Panc1 (cell line): Measurements from ENCODE around the gene LAIR1. TPM values are rescaled to one million over a fixed set of nuclear protein-coding genes. Genes with fewer than 3 reads are reported as not detected.

Source experiments
- ATAC-seq: fragments of 200-7000 bp; cut with Tn5 transposase; 2 replicates; pipeline ENCODE4 v1.9.1; 2020; ENCODE audit warnings: mild to moderate bottlenecking, moderate library complexity
- BruUV-seq: library from RNA; stranded (reverse); fragments of 400-500 nt; replicated peaks from 2 replicates; lab custom pipeline; 2021; lab: Mats Ljungman, UMichigan
- CTCF ChIA-PET: fragments of 300-600 bp; sonication (Branson Sonifier 250); formaldehyde crosslinking; loops from one replicate; lab custom pipeline; 2022; ENCODE audit warnings: antibody characterized with exemption; lab: Charles Lee
- POLR2A ChIA-PET: fragments of 300-600 bp; sonication (Branson Sonifier 250); formaldehyde crosslinking; loops from one replicate; lab custom pipeline; 2022; ENCODE audit warnings: antibody characterized with exemption; lab: Charles Lee
- DNase-seq: peaks from one replicate; pipeline ENCODE4 v3.0.0-alpha.2; 2010; ENCODE audit warnings: low read depth, low spot score
- H3K27ac ChIP-seq: 2 replicates; pipeline ENCODE4 v1.5.1; 2011; ENCODE audit warnings: mild to moderate bottlenecking, low read length, inconsistent platforms
- H3K27me3 ChIP-seq: fragments of 200-500 bp; sonication (Bioruptor generic); 2 replicates; pipeline ENCODE4 v1.6.0; 2014; ENCODE audit warnings: low read length, inconsistent platforms; ENCODE audit not compliant: control insufficient read depth, insufficient read depth
- H3K36me3 ChIP-seq: fragments of 200-500 bp; sonication (Bioruptor generic); 2 replicates; pipeline ENCODE4 v1.5.1; 2014; ENCODE audit warnings: inconsistent platforms, mild to moderate bottlenecking, low read length, moderate library complexity; ENCODE audit not compliant: control insufficient read depth, insufficient read depth
- H3K4me1 ChIP-seq: 2 replicates; pipeline ENCODE4 v1.5.1; 2011; ENCODE audit warnings: inconsistent platforms, mild to moderate bottlenecking, low read length, moderate library complexity; ENCODE audit not compliant: control insufficient read depth, insufficient read depth
- H3K4me3 ChIP-seq, 2 experiments: 2 replicates each; pipeline ENCODE4 v1.5.1; 2011 to 2012; ENCODE audit warnings: low read depth in 2 of 2, low read length in 2 of 2, mild to moderate bottlenecking in 2 of 2, inconsistent platforms in 1 of 2, moderate library complexity in 1 of 2
- H3K9me3 ChIP-seq: fragments of 200-500 bp; sonication (Bioruptor generic); 2 replicates; pipeline ENCODE4 v1.5.1; 2014; ENCODE audit warnings: low read depth, mild to moderate bottlenecking, inconsistent platforms, low read length, moderate library complexity; ENCODE audit not compliant: control insufficient read depth, insufficient read depth
- POLR2AphosphoS5 ChIP-seq: IDR thresholded peaks from 2 replicates; pipeline ENCODE4 v1.6.1; 2012; ENCODE audit warnings: mild to moderate bottlenecking, low read depth, low read length, moderate library complexity
- REST ChIP-seq, 2 experiments: IDR thresholded peaks; 2 replicates each; pipeline ENCODE4 v1.6.1; 2011 to 2012; ENCODE audit warnings: low read depth in 2 of 2, control low read depth in 1 of 2, low read length in 1 of 2, mild to moderate bottlenecking in 1 of 2, moderate library complexity in 1 of 2; ENCODE audit not compliant: insufficient read depth in 1 of 2
- SIN3A ChIP-seq: IDR thresholded peaks from 2 replicates; pipeline ENCODE4 v1.6.1; 2012; ENCODE audit warnings: low read depth, mild to moderate bottlenecking, low read length, moderate library complexity, borderline replicate concordance; ENCODE audit not compliant: insufficient read depth
- TCF7L2 ChIP-seq: IDR thresholded peaks from 2 replicates; pipeline ENCODE4 v1.6.1; 2011; ENCODE audit warnings: mild to moderate bottlenecking, low read depth, low read length, inconsistent platforms
- in situ Hi-C: cut with HindIII; loops from 2 replicates; pipeline ENCODE4 v1.10.0; 2016; ENCODE audit warnings: low sequenced_read_pairs, low pct_unique_long_range_greater_than_20kb
- intact Hi-C: fragments of 100-400 bp; cut with micrococcal nuclease; formaldehyde crosslinking; loops from one replicate; pipeline ENCODE4 v1.10.0; 2022; ENCODE audit not compliant: unreplicated experiment
- total RNA-seq: library from RNA; stranded (reverse); gene quantifications from one replicate; pipeline ENCODE4 v1.2.1, GENCODE V29; 2021; ENCODE audit not compliant: unreplicated experiment
- TF ChIP-seq, protein P1 (sequence below): fragments of 450-650 bp; IDR thresholded peaks from 2 replicates; pipeline ENCODE4 v1.5.1; 2017; ENCODE audit warnings: mild to moderate bottlenecking

The LAIR1 gene
- total RNA-seq, 1 experiment from 2014 or later, result 0.05 TPM

GRCh38 chr19:54309811-54310210, 54.9 kb downstream of the LAIR1 start:
- TF ChIP-seq POLR2AphosphoS5, result no peak
- no peak overlapping the region for H3K27ac ChIP-seq
- intact Hi-C loops, result no loop called here
- H3K9me3 ChIP-seq, result no peaks in the 10 kb centered on the region
- H3K36me3 ChIP-seq, result no peaks in the 10 kb centered on the region
- CTCF ChIA-PET, result no interaction called here
- H3K4me1 ChIP-seq, result no peaks in the 10 kb centered on the region
- peaks cover 12% of the 10 kb centered on the region for H3K27me3 ChIP-seq
- in situ Hi-C loops, result no loop called here
- no peak for DNase-seq
- BruUV-seq, result no TSS peak
- ATAC-seq, result no peak
- no peak overlapping the region for H3K4me3 ChIP-seq
- POLR2A ChIA-PET, result no interaction called here

- no TSS peak for BruUV-seq
- Histone ChIP-seq H3K9me3 (no peaks in the 10 kb centered on the region), H3K4me3 (no peak overlapping the region), H3K36me3 (no peaks in the 10 kb centered on the region), H3K4me1 (no peaks in the 10 kb centered on the region), H3K27ac (no peak overlapping the region), H3K27me3 (peaks cover 14% of the 10 kb centered on the region)
- in situ Hi-C loops (no loop called here), intact Hi-C loops (no loop called here)
- CTCF ChIA-PET, result interaction anchor here (0.6 kb wide), 1 partner anchor 501 kb away, joined by 5 read pairs; no protein-coding TSS in a partner anchor
- POLR2A ChIA-PET, result no interaction called here
- DNase-seq (no peak), ATAC-seq (no peak)
- TF ChIP-seq TCF7L2 (no peak), SIN3A (no peak), REST (IDR thresholded peaks at IDR 0.05; ENCODE audit: insufficient read depth in 1 of 2, low read depth in 2 of 2, low read length in 1 of 2) (no peak), POLR2AphosphoS5 (no peak)
- TF ChIP-seq, protein P1, sequence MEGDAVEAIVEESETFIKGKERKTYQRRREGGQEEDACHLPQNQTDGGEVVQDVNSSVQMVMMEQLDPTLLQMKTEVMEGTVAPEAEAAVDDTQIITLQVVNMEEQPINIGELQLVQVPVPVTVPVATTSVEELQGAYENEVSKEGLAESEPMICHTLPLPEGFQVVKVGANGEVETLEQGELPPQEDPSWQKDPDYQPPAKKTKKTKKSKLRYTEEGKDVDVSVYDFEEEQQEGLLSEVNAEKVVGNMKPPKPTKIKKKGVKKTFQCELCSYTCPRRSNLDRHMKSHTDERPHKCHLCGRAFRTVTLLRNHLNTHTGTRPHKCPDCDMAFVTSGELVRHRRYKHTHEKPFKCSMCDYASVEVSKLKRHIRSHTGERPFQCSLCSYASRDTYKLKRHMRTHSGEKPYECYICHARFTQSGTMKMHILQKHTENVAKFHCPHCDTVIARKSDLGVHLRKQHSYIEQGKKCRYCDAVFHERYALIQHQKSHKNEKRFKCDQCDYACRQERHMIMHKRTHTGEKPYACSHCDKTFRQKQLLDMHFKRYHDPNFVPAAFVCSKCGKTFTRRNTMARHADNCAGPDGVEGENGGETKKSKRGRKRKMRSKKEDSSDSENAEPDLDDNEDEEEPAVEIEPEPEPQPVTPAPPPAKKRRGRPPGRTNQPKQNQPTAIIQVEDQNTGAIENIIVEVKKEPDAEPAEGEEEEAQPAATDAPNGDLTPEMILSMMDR, result no peak
Measured at GRCh38 chr19:54307389-54308020, 57.2 kb downstream of the LAIR1 start.

GRCh38 chr19:54305141-54305540, 59.6 kb downstream of the LAIR1 start:
- no TSS peak for BruUV-seq
- ChIA-PET CTCF (interaction anchor here (0.5 kb wide), 1 partner anchor 99 kb away, joined by 3 read pairs; no protein-coding TSS in a partner anchor), POLR2A (interaction anchor here (0.6 kb wide), 1 partner anchor 123 kb away, joined by 9 read pairs; no protein-coding TSS in a partner anchor)
- H3K27me3 ChIP-seq, result peaks cover 25% of the 10 kb centered on the region
- no peak overlapping the region for H3K27ac ChIP-seq
- no peaks in the 10 kb centered on the region for H3K9me3 ChIP-seq
- in situ Hi-C loops, result no loop called here
- ATAC-seq, result no peak
- intact Hi-C loops, result no loop called here
- DNase-seq, result no peak
- TF ChIP-seq, protein P1, result no peak
- TF ChIP-seq POLR2AphosphoS5, result no peak
- no peak for TF ChIP-seq REST (IDR thresholded peaks at IDR 0.05; ENCODE audit: insufficient read depth in 1 of 2, low read depth in 2 of 2, low read length in 1 of 2)
- TF ChIP-seq SIN3A, result no peak
- TF ChIP-seq TCF7L2, result no peak
- H3K36me3 ChIP-seq, result no peaks in the 10 kb centered on the region
- H3K4me3 ChIP-seq, result no peak overlapping the region
- H3K4me1 ChIP-seq, result no peaks in the 10 kb centered on the region
